ENCODE results near the gene IL17REL. TPM values are rescaled to one million over a fixed set of nuclear protein-coding genes. Genes with fewer than 3 reads are reported as not detected.
A peak's percentile ranks its signal among the peaks of the same experiment; 100 is the strongest.

IL17REL gene
- total RNA-seq, 1 donor from 2014 or later, result not detected

- no peaks in the 10 kb centered on the region for H3K36me3 Mint-ChIP-seq (ENCODE audit: unreplicated experiment)
- no peaks in the 10 kb centered on the region for H3K27me3 Mint-ChIP-seq (ENCODE audit: unreplicated experiment)
Measured at GRCh38 chr22:50010676-50011446, 1.7 kb downstream of the IL17REL start.

DNA sequence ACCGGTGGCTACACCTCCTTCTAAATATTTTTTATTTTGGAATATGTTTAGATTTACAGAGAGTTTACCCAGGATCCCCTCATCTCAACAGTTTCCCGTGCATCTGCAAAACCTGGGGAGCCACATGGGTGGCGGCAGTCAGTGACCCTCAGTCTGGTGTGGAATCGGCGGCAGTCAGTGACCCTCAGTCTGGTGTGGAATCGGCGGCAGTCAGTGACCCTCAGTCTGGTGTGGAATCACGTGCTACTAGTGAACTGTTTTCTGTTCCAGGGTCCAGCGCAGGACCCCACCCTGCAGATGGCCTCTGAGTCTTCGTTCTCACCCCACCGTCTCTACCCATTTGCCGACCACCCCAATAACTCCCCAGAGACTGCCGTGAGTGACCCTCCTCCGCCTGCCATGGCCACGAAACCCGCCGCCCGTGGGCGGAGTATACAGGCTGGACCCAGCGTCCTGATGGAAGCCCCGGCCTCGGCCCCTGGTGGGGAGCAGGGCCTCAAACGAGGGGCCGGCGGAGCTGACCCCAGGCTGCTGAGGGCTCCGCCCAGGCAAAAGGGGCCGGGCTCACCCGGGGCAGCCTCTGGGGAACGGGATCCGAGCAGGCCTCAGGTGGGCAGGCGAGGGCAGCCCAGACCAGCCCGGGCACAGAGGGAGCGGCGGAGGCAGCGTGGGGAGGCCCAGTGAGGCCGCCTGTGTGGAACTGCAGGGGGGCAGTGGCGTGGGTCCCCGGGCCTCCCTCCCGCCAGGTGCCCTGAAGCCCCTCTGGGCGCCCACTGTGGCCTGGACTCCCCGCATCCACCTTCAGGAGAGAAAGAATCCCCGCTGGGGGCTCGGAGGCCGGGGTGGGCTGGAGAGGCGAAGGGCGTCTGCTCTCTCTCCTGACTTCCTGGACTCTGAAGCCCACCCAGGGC lies 2.5 kb downstream of the IL17REL start:
- no peak for TF ChIP-seq CTCF (IDR thresholded peaks at IDR 0.05)
- no peak overlapping the region for H3K4me3 Mint-ChIP-seq (ENCODE audit: unreplicated experiment)
- H3K9me3 Mint-ChIP-seq (ENCODE audit: unreplicated experiment), result no peaks in the 10 kb centered on the region
- H3K27ac Mint-ChIP-seq (ENCODE audit: unreplicated experiment), result no peak overlapping the region
- H3K27me3 Mint-ChIP-seq (ENCODE audit: unreplicated experiment), result peaks cover 3% of the 10 kb centered on the region
- H3K36me3 Mint-ChIP-seq (ENCODE audit: unreplicated experiment), result no peaks in the 10 kb centered on the region
- peaks cover 20% of the 10 kb centered on the region for H3K4me1 Mint-ChIP-seq (ENCODE audit: unreplicated experiment)
- peak; percentile 86 for DNase-seq (ENCODE audit: extremely low spot score, unreplicated experiment)

More at GRCh38 chr22:50010676-50011446, 1.7 kb downstream of the IL17REL start:
- TF ChIP-seq CTCF (IDR thresholded peaks at IDR 0.05), result no peak
- Mint-ChIP-seq H3K9me3 (ENCODE audit: unreplicated experiment) (no peaks in the 10 kb centered on the region), H3K4me1 (ENCODE audit: unreplicated experiment) (peaks cover 20% of the 10 kb centered on the region), H3K4me3 (ENCODE audit: unreplicated experiment) (no peak overlapping the region), H3K27ac (ENCODE audit: unreplicated experiment) (no peak overlapping the region)
- no peak for DNase-seq (ENCODE audit: extremely low spot score, unreplicated experiment)

DNA sequence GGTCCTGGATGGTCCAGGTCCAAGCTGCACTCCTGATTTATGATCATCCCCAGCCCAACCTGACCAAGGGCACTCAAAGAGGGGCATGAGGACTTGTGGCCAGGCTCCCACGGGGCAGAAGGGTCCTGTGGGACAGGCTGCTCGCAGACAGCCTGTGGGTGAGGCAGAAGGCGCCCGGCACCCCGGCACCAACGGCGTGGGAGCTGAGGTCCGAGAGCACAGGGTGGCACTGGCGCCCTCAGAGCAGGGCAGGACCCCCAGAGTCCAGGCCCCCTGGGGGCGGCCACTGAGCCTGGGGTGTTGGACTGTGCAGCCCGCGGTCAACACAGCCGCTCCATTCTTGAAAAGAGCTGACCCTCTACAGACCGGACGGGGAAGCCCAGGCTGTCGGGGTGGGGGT lies 3.3 kb downstream of the IL17REL start:
- H3K27me3 Mint-ChIP-seq (ENCODE audit: unreplicated experiment), result peaks cover 7% of the 10 kb centered on the region
- peak; percentile 84 for DNase-seq (ENCODE audit: extremely low spot score, unreplicated experiment)
- no peaks in the 10 kb centered on the region for H3K36me3 Mint-ChIP-seq (ENCODE audit: unreplicated experiment)
- H3K27ac Mint-ChIP-seq (ENCODE audit: unreplicated experiment), result no peak overlapping the region
- H3K4me3 Mint-ChIP-seq (ENCODE audit: unreplicated experiment), result no peak overlapping the region
- H3K9me3 Mint-ChIP-seq (ENCODE audit: unreplicated experiment), result no peaks in the 10 kb centered on the region
- no peak for TF ChIP-seq CTCF (IDR thresholded peaks at IDR 0.05)
- peaks cover 20% of the 10 kb centered on the region for H3K4me1 Mint-ChIP-seq (ENCODE audit: unreplicated experiment)

DNA sequence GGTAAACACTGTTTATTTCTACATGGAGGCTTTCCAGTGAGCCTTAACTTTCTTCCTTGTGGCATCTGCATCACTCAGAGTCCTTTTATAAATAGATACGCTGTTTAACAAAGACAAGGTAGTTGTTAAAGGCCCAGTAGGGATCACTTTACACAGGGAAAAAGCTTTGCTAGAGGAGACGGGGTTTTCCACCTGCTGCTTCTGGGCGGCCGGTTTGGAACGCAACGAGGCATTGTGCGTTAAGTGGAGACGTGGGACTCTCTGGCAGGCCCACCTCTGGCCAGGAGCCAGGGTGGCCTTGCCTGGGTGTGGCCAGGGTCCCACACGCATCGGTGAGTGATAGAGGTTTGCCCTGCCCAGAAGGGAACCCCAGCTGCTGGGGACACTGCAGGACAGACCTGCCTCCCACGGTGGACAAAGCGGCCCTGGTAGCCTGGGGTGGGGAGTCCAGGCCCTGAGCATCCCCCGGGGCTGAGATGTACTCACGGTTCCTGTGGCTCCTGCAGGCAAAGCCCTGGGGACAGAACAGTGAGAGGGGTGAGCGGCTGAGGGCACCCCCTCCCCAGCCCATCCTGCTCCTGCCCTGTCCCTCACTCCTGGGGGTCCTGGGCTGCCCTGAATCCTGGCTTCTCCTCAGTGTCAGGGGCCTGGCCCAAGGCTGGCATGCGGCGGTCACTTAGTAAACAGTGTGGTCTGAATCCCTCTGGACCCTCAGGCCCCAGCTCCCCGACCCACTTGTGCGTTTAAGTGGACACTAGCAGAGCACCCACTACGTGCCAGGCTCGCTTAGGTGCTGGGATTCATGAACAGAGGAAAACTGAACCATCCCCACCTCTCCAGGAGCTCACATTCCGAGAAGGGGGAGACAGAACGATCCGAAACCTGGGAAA lies 4.2 kb downstream of the IL17REL start:
- H3K27me3 Mint-ChIP-seq (ENCODE audit: unreplicated experiment), result peaks cover 11% of the 10 kb centered on the region
- no peaks in the 10 kb centered on the region for H3K36me3 Mint-ChIP-seq (ENCODE audit: unreplicated experiment)
- no peak for DNase-seq (ENCODE audit: extremely low spot score, unreplicated experiment)
- H3K9me3 Mint-ChIP-seq (ENCODE audit: unreplicated experiment), result no peaks in the 10 kb centered on the region
- TF ChIP-seq CTCF (IDR thresholded peaks at IDR 0.05), result no peak
- H3K4me3 Mint-ChIP-seq (ENCODE audit: unreplicated experiment), result no peak overlapping the region
- H3K4me1 Mint-ChIP-seq (ENCODE audit: unreplicated experiment), result peaks cover 20% of the 10 kb centered on the region
- H3K27ac Mint-ChIP-seq (ENCODE audit: unreplicated experiment), result no peak overlapping the region
